Upper lobe of right lung (tissue), 1 donor: ENCODE results near the gene SQSTM1. TPM values are rescaled to one million over a fixed set of nuclear protein-coding genes. Genes with fewer than 3 reads are reported as not detected.

Experiments used
- ATAC-seq: fragments of 200-7000 bp; cut with Tn5 transposase; one replicate; pipeline ENCODE4 v1.9.1; 2020; ENCODE audit warnings: mild to moderate bottlenecking, moderate library complexity
- DNase-seq: peaks from one replicate; pipeline ENCODE4 v3.0.0-alpha.2; 2020
- H3K27ac ChIP-seq: fragments of 200-600 bp; one replicate; pipeline ENCODE4 v1.8.0; 2022
- H3K27me3 ChIP-seq: fragments of 200-600 bp; one replicate; pipeline ENCODE4 v1.8.0; 2022; ENCODE audit warnings: mild to moderate bottlenecking
- H3K36me3 ChIP-seq: fragments of 200-600 bp; one replicate; pipeline ENCODE4 v1.8.0; 2022
- H3K4me1 ChIP-seq: fragments of 200-600 bp; one replicate; pipeline ENCODE4 v1.8.0; 2022
- H3K4me3 ChIP-seq: fragments of 200-600 bp; one replicate; pipeline ENCODE4 v1.8.0; 2022; ENCODE audit warnings: mild to moderate bottlenecking
- H3K9me3 ChIP-seq: fragments of 200-600 bp; one replicate; pipeline ENCODE4 v1.8.0; 2022
- intact Hi-C: fragments of 100-400 bp; cut with DNase I; formaldehyde crosslinking; loops from one replicate; pipeline ENCODE4 v1.11.0; 2022
- total RNA-seq: library from RNA; stranded (reverse); fragmentation: NEBNext Ultra II Directional; extraction: Animal tissue kit (Norgen Biotek cat#: 25700); gene quantifications from one replicate; pipeline ENCODE4 v1.2.1, GENCODE V29; 2021
- TF ChIP-seq, protein P1 (sequence below): fragments of 200-600 bp; IDR thresholded peaks from one replicate; pipeline ENCODE4 v1.8.0; 2022; ENCODE audit warnings: antibody characterized with exemption
- donor health status: DM: no; HTN: yes; CAD: no; lungs with severe emphysema.

SQSTM1 gene
- total RNA-seq, 1 donor from 2014 or later, result 501 TPM

- H3K27ac ChIP-seq, result peak overlapping the region; percentile 93
- DNase-seq, result peak; percentile 81
- intact Hi-C loops, result no loop called here
- TF ChIP-seq, protein P1, sequence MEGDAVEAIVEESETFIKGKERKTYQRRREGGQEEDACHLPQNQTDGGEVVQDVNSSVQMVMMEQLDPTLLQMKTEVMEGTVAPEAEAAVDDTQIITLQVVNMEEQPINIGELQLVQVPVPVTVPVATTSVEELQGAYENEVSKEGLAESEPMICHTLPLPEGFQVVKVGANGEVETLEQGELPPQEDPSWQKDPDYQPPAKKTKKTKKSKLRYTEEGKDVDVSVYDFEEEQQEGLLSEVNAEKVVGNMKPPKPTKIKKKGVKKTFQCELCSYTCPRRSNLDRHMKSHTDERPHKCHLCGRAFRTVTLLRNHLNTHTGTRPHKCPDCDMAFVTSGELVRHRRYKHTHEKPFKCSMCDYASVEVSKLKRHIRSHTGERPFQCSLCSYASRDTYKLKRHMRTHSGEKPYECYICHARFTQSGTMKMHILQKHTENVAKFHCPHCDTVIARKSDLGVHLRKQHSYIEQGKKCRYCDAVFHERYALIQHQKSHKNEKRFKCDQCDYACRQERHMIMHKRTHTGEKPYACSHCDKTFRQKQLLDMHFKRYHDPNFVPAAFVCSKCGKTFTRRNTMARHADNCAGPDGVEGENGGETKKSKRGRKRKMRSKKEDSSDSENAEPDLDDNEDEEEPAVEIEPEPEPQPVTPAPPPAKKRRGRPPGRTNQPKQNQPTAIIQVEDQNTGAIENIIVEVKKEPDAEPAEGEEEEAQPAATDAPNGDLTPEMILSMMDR, result no peak
- H3K4me3 ChIP-seq, result peak overlapping the region; percentile 87
- peaks cover 8% of the 10 kb centered on the region for H3K36me3 ChIP-seq
- peaks cover 32% of the 10 kb centered on the region for H3K4me1 ChIP-seq
- peak; percentile 46 for ATAC-seq
- no peaks in the 10 kb centered on the region for H3K9me3 ChIP-seq
- H3K27me3 ChIP-seq, result no peaks in the 10 kb centered on the region
Observed at GRCh38 chr5:179805529-179806249, 15.0 kb upstream of the SQSTM1 start.

- peaks cover under 1% of the 10 kb centered on the region for H3K36me3 ChIP-seq
- peak within 1 kb of the TSS; percentile 93 for H3K27ac ChIP-seq
- H3K9me3 ChIP-seq, result no peaks in the 10 kb centered on the region
- peaks cover 32% of the 10 kb centered on the region for H3K4me1 ChIP-seq
- ATAC-seq (peak; percentile 88), DNase-seq (peak; percentile 90)
- peak within 1 kb of the TSS; percentile 87 for H3K4me3 ChIP-seq
- no peaks in the 10 kb centered on the region for H3K27me3 ChIP-seq
- TF ChIP-seq, protein P1, result no peak
- intact Hi-C loops, result no loop called here
Observed at GRCh38 chr5:179806250-179807048, 14.3 kb upstream of the SQSTM1 start, which contains the start of gene MGAT4B. Gene MGAT4B, minus strand, starts transcription at chr5:179806866. Its CDS starts 283 bp downstream, at chr5:179806583.

- ATAC-seq (no peak), DNase-seq (no peak)
- TF ChIP-seq, protein P1, result no peak
- intact Hi-C loops, result no loop called here
- H3K4me3 ChIP-seq, result no peak overlapping the region
- H3K9me3 ChIP-seq, result no peaks in the 10 kb centered on the region
- H3K27me3 ChIP-seq, result no peaks in the 10 kb centered on the region
- no peaks in the 10 kb centered on the region for H3K36me3 ChIP-seq
- peaks cover 7% of the 10 kb centered on the region for H3K4me1 ChIP-seq
- H3K27ac ChIP-seq, result no peak overlapping the region
Observed at GRCh38 chr5:179812135-179812825, 8.4 kb upstream of the SQSTM1 start.

DNA sequence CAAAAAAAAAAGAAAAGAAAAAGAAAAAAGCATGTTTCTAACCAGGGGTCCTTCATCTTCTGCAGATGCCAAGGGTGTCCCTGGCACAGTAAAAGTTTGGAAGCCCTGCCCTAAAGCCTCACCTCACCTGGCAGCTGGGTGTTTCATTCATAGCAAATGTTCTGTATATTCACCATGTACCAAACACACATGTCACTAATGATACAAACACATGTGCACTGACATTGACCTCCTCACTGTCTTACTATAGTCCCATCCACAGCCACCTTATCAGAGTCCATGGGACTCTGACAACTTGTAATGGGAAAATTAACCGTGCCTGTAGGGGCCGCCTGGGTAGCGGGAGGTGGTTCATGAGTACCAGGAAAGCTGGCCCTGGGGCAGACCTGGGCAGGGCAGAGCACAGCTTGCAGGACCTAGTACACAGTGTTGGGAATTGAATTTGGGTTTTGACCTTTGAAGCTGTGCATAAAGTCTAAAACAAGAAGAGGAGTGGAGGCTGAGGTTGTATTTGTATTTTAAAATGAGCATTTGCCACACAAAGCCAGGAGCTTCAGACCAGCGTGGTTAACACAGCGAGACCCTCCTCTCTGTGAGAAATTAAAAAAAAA is 7.6 kb upstream of the SQSTM1 start:
- TF ChIP-seq, protein P1, result no peak
- intact Hi-C loops, result no loop called here
- Histone ChIP-seq H3K36me3 (no peaks in the 10 kb centered on the region), H3K4me1 (peaks cover 10% of the 10 kb centered on the region), H3K9me3 (no peaks in the 10 kb centered on the region), H3K27ac (no peak overlapping the region), H3K4me3 (no peak overlapping the region), H3K27me3 (no peaks in the 10 kb centered on the region)
- no peak for ATAC-seq
- DNase-seq, result no peak

DNA sequence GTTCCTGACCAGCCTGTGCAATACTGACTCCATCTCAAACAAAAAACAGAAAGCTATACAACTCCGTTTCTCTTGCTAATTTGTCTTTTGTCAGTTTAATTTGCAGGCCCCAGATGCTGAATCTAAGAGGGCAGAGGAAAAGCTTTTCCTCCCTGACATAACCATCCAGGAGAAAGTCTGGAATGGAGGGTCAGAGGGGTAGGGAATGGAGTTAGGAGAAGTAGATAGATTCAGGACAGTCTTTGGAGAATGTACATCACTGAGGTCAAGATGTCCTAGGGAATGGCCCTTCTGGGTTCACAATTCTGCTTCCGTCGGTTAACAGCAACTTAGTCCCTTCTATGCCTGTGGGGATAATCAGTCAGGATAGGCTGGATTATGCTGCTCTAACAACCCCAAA is 6.6 kb upstream of the SQSTM1 start:
- Histone ChIP-seq H3K27me3 (no peaks in the 10 kb centered on the region), H3K27ac (no peak overlapping the region), H3K9me3 (no peaks in the 10 kb centered on the region), H3K36me3 (no peaks in the 10 kb centered on the region), H3K4me3 (no peak overlapping the region), H3K4me1 (peaks cover 17% of the 10 kb centered on the region)
- TF ChIP-seq, protein P1, result no peak
- intact Hi-C loops, result no loop called here
- no peak for ATAC-seq
- DNase-seq, result no peak
